ENCODE results near the gene NAMPT.
"Not testable (repeated sequence)": the region's sequence is repeated elsewhere in the genome, so short reads cannot be mapped to it uniquely, and the experiment has no call there.

The NAMPT gene

DNA sequence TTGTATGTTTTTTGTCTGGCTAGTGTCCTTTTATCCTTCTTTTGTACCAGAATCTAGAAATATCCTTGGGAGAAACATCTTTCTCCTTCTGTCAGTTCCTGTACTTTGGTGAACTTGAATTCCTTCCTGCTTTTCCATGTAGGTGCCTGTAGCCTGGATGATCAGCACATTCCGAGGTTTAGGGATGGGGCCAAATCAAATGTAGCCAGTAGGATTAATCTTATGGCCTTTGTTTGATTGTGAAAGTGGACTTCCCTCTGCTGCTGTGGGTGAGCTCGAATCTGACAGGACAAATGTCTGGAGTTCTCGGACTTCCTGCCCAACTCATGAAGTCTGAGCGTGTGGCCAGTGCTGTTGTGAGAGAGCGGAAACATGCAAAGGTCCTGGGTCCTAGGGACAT lies 33.2 kb upstream of the NAMPT start:
- no peak overlapping the region for H3K4me3 ChIP-seq (ENCODE audit: low read length)
- no peak overlapping the region for H3K27ac ChIP-seq (ENCODE audit: low read length)
- no peaks in the 10 kb centered on the region for H3K27me3 ChIP-seq (ENCODE audit: insufficient read depth, low read length)
- H3K4me1 ChIP-seq (ENCODE audit: insufficient read depth, low read length): no peaks in the 10 kb centered on the region
- H3K36me3 ChIP-seq (ENCODE audit: insufficient read depth, low read depth, low read length): no peaks in the 10 kb centered on the region
- no peak overlapping the region for H3K9ac ChIP-seq (ENCODE audit: low read depth, low read length)
- H3K9me3 ChIP-seq (ENCODE audit: insufficient read depth, low read depth, low read length): peaks cover 19% of the 10 kb centered on the region; the same call in 1 of the 2 replicates

DNA sequence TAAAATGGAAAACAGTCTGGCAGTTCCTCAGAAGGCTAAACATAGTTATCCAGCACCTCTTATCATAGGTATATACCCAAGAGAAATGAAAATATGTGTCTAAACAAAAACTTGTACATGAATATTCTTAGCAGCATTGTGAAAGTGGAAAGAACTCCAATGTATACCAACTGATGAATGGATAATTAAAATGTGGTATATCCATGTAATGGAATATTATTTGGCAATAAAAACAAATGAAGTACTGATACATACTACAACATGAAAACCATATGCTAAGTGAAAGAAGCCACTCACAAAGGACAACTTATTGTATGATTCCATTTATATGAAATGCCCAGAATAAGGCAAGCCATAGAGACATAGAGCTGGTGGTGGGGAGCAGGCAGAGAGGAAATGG lies 32.2 kb upstream of the NAMPT start:
- Histone ChIP-seq H3K9ac (ENCODE audit: low read depth, low read length) (no peak overlapping the region), H3K9me3 (ENCODE audit: insufficient read depth, low read depth, low read length) (peaks cover 19% of the 10 kb centered on the region; the same call in 1 of the 2 replicates), H3K36me3 (ENCODE audit: insufficient read depth, low read depth, low read length) (no peaks in the 10 kb centered on the region), H3K4me1 (ENCODE audit: insufficient read depth, low read length) (no peaks in the 10 kb centered on the region), H3K4me3 (ENCODE audit: low read length) (no peak overlapping the region), H3K27me3 (ENCODE audit: insufficient read depth, low read length) (no peaks in the 10 kb centered on the region), H3K27ac (ENCODE audit: low read length) (no peak overlapping the region)

DNA sequence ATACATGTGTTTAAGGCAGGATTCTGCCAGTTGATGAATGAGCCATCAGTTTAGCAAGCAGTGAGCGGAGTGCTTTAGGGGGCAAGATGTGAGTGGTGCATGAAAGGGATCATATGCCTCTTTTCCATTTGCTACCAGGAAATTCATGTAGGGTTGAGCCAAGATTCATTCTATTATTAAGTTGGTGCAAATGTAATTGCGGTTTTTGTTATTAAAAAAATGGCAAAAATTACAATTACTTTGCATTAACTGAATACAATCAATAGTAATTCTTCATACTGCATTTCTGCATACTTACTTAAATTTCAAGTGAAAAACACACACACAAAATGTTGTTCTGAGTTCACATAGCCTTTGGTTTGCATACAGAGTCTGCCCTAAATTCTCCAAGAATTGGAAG lies 30.1 kb upstream of the NAMPT start:
- H3K9ac ChIP-seq (ENCODE audit: low read depth, low read length): no peak overlapping the region
- no peak overlapping the region for H3K4me3 ChIP-seq (ENCODE audit: low read length)
- H3K27me3 ChIP-seq (ENCODE audit: insufficient read depth, low read length): no peaks in the 10 kb centered on the region
- H3K36me3 ChIP-seq (ENCODE audit: insufficient read depth, low read depth, low read length): no peaks in the 10 kb centered on the region
- peaks cover 16% of the 10 kb centered on the region; the same call in 1 of the 2 replicates for H3K9me3 ChIP-seq (ENCODE audit: insufficient read depth, low read depth, low read length)
- no peaks in the 10 kb centered on the region for H3K4me1 ChIP-seq (ENCODE audit: insufficient read depth, low read length)
- no peak overlapping the region for H3K27ac ChIP-seq (ENCODE audit: low read length)

DNA sequence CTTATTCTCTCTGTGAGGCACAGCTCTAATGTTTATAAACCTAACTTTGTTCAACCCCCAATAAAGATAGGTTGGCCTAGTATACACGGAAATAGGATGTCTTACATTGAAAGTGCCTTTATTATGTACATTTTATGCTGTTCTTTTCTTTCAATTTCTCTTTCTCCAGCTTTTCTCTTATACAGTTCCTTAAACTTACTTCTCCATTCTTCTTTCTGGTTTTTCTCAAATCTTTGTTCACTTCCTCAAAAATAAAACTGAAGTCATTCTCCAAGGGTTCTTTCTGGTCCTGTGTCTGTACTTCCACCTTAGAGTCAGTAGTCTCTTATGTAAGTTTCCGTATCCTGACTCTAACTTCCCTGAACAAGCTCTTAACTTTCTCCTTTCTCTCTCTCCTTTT lies 29.2 kb upstream of the NAMPT start:
- Histone ChIP-seq H3K27ac (ENCODE audit: low read length) (no peak overlapping the region), H3K27me3 (ENCODE audit: insufficient read depth, low read length) (no peaks in the 10 kb centered on the region), H3K9me3 (ENCODE audit: insufficient read depth, low read depth, low read length) (peaks cover 9% of the 10 kb centered on the region; the same call in 1 of the 2 replicates), H3K4me1 (ENCODE audit: insufficient read depth, low read length) (no peaks in the 10 kb centered on the region), H3K4me3 (ENCODE audit: low read length) (no peak overlapping the region), H3K9ac (ENCODE audit: low read depth, low read length) (no peak overlapping the region), H3K36me3 (ENCODE audit: insufficient read depth, low read depth, low read length) (no peaks in the 10 kb centered on the region)

DNA sequence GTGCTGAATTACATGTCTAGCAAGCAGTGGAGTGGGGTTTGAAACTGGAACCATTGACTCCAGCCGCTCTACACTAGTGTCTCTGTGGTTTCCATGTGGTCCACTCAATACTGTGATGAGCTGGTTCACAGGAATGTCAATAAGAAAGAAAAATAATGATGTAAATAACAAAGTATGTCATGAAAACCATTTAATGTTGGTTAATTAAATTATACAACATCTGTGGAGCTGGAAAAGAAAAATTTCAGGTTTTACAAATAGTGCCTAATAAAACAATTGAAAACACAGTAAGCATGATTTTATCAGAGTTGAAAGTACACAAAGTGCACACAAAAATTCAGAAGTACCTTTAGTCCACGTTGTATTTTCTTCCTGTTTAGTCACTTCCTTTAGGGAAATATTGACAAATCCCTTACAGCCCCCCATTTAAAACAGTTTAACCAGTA lies 28.7 kb upstream of the NAMPT start:
- Histone ChIP-seq H3K27ac (ENCODE audit: low read length) (no peak overlapping the region), H3K4me1 (ENCODE audit: insufficient read depth, low read length) (no peaks in the 10 kb centered on the region), H3K9me3 (ENCODE audit: insufficient read depth, low read depth, low read length) (peaks cover 4% of the 10 kb centered on the region; the same call in 1 of the 2 replicates), H3K9ac (ENCODE audit: low read depth, low read length) (no peak overlapping the region), H3K36me3 (ENCODE audit: insufficient read depth, low read depth, low read length) (no peaks in the 10 kb centered on the region), H3K27me3 (ENCODE audit: insufficient read depth, low read length) (no peaks in the 10 kb centered on the region), H3K4me3 (ENCODE audit: low read length) (no peak overlapping the region)

DNA sequence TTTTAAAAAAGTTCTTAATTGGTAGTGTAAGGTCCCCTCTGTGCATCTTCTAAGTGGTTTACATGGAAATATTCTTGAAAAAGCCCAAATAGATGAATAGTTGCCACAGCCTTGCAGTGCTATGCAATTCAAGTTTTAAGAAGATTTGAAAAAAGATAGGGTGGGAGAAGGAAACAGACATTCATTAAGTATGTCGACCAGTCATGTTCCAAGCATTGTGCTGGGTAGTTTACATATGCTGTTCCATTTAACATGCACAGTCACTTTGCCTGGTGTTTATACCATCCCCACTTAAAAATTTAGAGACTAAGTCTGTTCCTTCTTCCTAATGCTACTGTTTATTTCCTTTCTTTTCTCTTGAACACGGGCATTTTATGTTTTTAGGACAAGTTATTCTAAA lies 28.1 kb upstream of the NAMPT start:
- H3K9ac ChIP-seq (ENCODE audit: low read depth, low read length): no peak overlapping the region
- no peak overlapping the region for H3K4me3 ChIP-seq (ENCODE audit: low read length)
- H3K36me3 ChIP-seq (ENCODE audit: insufficient read depth, low read depth, low read length): no peaks in the 10 kb centered on the region
- H3K9me3 ChIP-seq (ENCODE audit: insufficient read depth, low read depth, low read length): no peaks in the 10 kb centered on the region
- H3K4me1 ChIP-seq (ENCODE audit: insufficient read depth, low read length): no peaks in the 10 kb centered on the region
- H3K27ac ChIP-seq (ENCODE audit: low read length): no peak overlapping the region
- no peaks in the 10 kb centered on the region for H3K27me3 ChIP-seq (ENCODE audit: insufficient read depth, low read length)

DNA sequence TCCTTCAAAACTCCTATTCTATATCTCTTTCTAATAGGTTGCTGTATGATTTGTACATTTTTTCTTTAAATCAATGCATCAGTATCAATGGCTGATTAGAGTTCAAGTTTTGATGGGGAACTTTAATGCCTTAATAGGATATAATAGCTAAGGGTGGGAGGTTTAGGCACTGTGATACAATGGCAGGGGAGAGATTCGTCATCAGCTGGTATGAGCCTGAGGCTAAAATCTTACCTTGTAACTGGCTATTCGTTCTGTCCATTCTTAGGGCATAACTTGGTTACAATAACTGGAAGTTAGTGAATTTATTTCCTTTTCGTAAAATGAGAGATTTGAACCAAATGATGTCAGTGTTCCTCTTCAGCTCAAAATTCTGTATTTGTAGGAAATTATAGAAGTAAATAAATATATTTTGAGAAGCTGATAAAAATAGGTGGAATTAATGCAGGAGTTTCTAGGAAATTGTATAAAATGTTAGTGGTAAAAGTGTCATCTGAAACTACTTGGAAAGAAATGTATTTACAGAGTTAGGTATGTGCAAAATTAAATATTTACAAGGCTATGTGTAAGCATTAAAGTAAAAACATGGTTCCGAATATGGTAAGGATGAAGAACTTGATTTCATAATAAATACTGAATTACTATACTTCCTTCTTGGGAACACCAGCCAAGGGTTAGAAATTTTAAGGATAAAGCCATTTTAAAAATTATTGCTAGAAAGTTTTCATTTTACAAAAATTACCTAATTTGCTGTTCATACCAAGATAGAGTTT lies 27.5 kb upstream of the NAMPT start:
- Histone ChIP-seq H3K27me3 (ENCODE audit: insufficient read depth, low read length) (no peaks in the 10 kb centered on the region), H3K9ac (ENCODE audit: low read depth, low read length) (no peak overlapping the region), H3K9me3 (ENCODE audit: insufficient read depth, low read depth, low read length) (no peaks in the 10 kb centered on the region), H3K36me3 (ENCODE audit: insufficient read depth, low read depth, low read length) (no peaks in the 10 kb centered on the region), H3K4me1 (ENCODE audit: insufficient read depth, low read length) (no peaks in the 10 kb centered on the region), H3K4me3 (ENCODE audit: low read length) (no peak overlapping the region), H3K27ac (ENCODE audit: low read length) (no peak overlapping the region)

DNA sequence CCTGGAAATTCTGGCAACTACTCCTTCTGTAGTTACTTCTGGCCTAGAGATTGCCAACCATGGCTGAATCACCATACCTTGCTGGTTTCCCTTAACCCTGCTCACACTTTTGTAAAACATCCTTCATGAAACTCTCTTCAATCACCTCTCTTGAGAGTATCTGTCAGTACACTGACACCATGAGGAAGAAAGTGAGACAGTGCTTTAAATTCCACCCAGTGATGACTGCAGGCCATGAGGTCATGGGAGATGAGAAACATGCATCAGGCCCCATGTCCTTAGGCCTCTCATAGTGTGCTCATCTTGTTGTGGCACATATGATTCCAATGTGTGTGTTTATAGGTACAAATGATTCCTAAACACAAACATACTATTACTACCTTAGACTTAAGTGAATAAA lies 24.6 kb upstream of the NAMPT start:
- Histone ChIP-seq H3K4me1 (ENCODE audit: insufficient read depth, low read length) (peaks cover 6% of the 10 kb centered on the region), H3K4me3 (ENCODE audit: low read length) (no peak overlapping the region), H3K9me3 (ENCODE audit: insufficient read depth, low read depth, low read length) (no peaks in the 10 kb centered on the region), H3K27ac (ENCODE audit: low read length) (no peak overlapping the region), H3K9ac (ENCODE audit: low read depth, low read length) (no peak overlapping the region), H3K36me3 (ENCODE audit: insufficient read depth, low read depth, low read length) (no peaks in the 10 kb centered on the region), H3K27me3 (ENCODE audit: insufficient read depth, low read length) (no peaks in the 10 kb centered on the region)

DNA sequence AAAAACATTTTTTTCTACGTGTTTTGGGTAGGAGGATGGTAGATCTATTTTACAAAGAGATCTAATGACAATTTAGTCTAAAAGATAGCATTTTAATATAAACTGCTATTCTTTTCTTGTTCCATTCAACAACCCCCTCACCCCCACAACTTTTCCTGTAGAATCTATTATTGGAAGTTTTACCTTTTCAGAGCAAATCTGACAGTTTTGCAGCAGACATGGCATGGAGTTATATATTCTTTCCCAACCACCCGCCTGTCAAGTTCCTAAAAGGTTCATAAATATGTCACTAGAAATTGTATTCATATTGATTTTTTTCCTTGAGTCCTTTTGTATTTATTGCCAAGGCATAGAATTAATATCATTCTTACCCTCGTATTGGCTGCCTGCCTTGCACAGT lies 21.5 kb upstream of the NAMPT start:
- Histone ChIP-seq H3K4me1 (ENCODE audit: insufficient read depth, low read length) (peaks cover 6% of the 10 kb centered on the region), H3K4me3 (ENCODE audit: low read length) (no peak overlapping the region), H3K27me3 (ENCODE audit: insufficient read depth, low read length) (no peaks in the 10 kb centered on the region), H3K9me3 (ENCODE audit: insufficient read depth, low read depth, low read length) (no peaks in the 10 kb centered on the region), H3K9ac (ENCODE audit: low read depth, low read length) (no peak overlapping the region), H3K27ac (ENCODE audit: low read length) (no peak overlapping the region), H3K36me3 (ENCODE audit: insufficient read depth, low read depth, low read length) (no peaks in the 10 kb centered on the region)

DNA sequence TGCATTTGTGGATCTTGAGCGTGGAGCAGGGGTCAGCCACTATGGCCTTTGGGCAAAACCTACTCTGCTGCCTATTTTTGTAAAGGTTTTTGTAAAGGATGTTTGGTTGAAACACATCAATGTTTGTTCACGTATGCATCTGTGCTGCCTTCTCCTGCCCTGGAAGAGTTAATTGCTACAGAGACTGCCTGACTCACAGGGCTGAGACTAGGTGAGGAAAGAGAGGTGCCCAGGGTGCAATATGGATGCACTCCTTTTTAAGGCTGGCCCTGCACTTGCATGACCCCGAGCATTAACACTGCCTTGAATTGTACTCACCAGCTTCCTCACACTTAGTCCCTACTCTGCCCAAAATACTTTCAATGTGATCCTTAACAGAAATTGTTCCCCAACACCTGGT lies 20.9 kb upstream of the NAMPT start:
- H3K9ac ChIP-seq (ENCODE audit: low read depth, low read length): no peak overlapping the region
- H3K36me3 ChIP-seq (ENCODE audit: insufficient read depth, low read depth, low read length): no peaks in the 10 kb centered on the region
- H3K27me3 ChIP-seq (ENCODE audit: insufficient read depth, low read length): no peaks in the 10 kb centered on the region
- H3K27ac ChIP-seq (ENCODE audit: low read length): no peak overlapping the region
- H3K9me3 ChIP-seq (ENCODE audit: insufficient read depth, low read depth, low read length): no peaks in the 10 kb centered on the region
- H3K4me1 ChIP-seq (ENCODE audit: insufficient read depth, low read length): peaks cover 6% of the 10 kb centered on the region
- H3K4me3 ChIP-seq (ENCODE audit: low read length): no peak overlapping the region

DNA sequence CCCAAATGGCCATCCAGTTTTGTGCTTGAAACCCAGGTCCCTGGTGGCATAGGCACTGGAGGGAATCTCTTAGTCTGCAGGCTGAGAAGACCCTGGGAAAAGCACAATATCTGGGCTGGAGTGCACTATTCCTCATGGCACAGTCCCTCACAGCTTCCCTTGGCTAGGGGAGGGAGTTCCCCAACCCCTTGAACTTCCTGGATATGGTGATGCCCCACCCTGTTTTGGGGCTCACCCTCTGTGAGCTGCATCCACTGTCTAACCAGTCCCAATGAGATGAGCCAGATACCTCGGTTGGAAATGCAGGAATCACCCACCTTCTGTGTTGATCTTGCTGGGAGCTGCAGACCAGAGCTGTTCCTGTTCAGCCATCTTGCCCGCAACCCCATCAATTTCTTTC lies 19.8 kb upstream of the NAMPT start:
- H3K27ac ChIP-seq (ENCODE audit: low read length): no peak overlapping the region

DNA sequence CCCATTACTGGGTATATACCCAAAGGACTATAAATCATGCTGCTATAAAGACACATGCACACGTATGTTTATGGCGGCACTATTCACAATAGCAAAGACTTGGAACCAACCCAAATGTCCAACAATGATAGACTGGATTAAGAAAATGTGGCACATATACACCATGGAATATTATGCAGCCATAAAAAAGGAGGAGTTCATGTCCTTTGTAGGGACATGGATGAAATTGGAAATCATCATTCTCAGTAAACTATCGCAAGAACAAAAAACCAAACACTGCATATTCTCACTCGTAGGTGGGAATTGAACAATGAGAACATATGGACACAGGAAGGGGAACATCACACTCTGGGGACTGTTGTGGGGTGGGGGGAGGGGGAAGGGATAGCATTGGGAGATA lies 13.8 kb upstream of the NAMPT start:
- not testable (repeated sequence) for H3K36me3 ChIP-seq (ENCODE audit: insufficient read depth, low read depth, low read length); H3K9me3 ChIP-seq (ENCODE audit: insufficient read depth, low read depth, low read length); H3K27ac ChIP-seq (ENCODE audit: low read length); H3K4me3 ChIP-seq (ENCODE audit: low read length); H3K27me3 ChIP-seq (ENCODE audit: insufficient read depth, low read length); H3K4me1 ChIP-seq (ENCODE audit: insufficient read depth, low read length); H3K9ac ChIP-seq (ENCODE audit: low read depth, low read length)

More for the DNA sequence above, 19.8 kb upstream of the NAMPT start:
- no peaks in the 10 kb centered on the region for H3K36me3 ChIP-seq (ENCODE audit: insufficient read depth, low read depth, low read length)
- no peak overlapping the region for H3K4me3 ChIP-seq (ENCODE audit: low read length)
- H3K4me1 ChIP-seq (ENCODE audit: insufficient read depth, low read length): peaks cover 6% of the 10 kb centered on the region
- no peaks in the 10 kb centered on the region for H3K9me3 ChIP-seq (ENCODE audit: insufficient read depth, low read depth, low read length)
- H3K9ac ChIP-seq (ENCODE audit: low read depth, low read length): no peak overlapping the region
- no peaks in the 10 kb centered on the region for H3K27me3 ChIP-seq (ENCODE audit: insufficient read depth, low read length)

Data from iPS-20b (cell line).